Measurements from ENCODE around the gene FAM89A. TPM values are rescaled to one million over a fixed set of nuclear protein-coding genes. Genes with fewer than 3 reads are reported as not detected.
"Not testable (repeated sequence)": the region's sequence is repeated elsewhere in the genome, so short reads cannot be mapped to it uniquely, and the experiment has no call there.

FAM89A gene
- total RNA-seq, 1 donor from 2014 or later: 17.6 TPM

DNA sequence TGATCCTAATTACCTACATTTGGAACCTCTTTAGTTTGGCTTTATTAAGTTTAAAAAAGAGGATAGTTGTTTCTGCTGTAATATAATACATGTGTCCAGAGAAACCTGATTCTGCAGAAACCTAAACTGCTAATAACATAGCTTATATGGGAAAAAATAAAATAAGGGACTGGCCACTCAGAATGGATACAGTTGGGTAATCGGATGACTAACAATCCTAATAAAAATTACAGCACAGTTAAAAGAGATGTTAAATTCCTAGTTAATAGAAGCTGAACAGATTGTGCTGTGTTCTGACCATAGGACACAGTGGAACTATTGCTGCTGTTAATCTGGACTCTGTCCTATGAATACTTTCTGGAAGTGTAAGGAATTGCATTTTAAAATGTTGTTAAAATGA is 45.2 kb downstream of the FAM89A start:
- no peak for DNase-seq (ENCODE audit: low read depth, low spot score)

DNA sequence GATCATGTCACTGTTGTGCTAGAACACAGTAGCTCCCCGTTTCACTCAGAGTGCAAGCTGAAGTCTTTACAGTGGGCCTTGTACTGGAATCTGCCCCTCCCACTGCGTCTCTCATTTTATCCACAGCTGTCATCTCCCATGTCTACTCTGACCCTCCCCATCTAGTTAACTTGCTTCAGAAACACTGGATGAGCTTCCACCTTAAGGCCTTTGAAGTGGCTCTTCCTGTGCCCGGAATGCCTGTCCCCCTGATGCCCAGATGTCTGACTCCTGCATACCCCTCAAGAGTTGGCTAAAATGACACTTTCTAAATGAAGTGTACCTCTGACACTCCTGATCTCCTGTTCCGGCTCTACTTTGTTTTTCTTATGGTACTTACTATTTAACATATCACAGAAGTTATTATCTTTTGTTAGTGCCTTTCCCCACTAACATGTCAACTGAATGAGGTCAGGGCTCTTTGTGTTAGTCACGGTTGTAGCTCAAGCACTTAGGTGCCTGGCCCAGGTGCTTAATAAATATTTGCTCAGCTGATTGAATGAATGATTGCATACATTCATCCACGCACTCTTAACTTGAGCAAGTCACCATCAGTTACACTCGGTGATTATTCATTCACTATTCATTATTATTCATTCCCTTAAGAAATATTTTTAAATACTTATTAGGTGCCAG is 47.8 kb downstream of the FAM89A start:
- DNase-seq (ENCODE audit: low read depth, low spot score): no peak

DNA sequence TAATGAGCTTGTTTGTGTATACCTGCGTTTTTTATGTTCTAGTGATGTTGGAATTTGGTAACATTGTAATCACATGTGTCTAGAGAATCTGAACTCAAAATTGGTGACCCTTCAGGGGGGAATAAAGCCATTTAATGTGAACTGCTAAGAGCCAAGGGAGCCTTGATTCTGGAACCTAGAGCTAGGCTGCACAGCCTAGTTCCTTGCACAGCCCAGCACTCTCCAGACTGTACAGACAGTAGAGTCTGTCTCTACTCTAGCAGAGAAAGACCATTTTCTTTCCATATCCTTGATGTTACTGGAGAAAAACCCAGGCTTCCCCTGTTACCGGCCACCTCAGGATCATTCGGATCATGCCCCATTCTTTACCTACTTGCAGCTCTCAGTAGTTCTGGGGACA is 52.6 kb downstream of the FAM89A start:
- no peak for DNase-seq (ENCODE audit: low read depth, low spot score)

DNA sequence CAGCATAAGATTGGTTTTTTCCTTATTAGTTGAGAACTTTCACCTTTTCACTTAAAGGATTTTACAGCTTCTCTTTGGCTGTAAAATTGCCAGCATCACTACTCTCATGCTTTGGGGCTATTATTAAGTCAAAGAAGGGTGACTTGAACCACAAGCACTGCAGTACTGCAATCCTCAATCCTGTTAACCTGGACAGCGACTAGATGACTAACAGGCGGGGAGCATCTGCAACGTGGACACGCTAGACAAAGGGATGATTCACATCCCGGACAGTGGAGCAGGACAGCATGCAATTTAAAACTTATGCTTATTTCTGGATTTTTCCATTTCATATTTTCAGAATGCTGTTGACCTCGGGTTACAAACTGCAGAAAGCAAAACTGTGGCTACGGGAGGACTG is 53.1 kb downstream of the FAM89A start:
- no peak for DNase-seq (ENCODE audit: low read depth, low spot score)

DNA sequence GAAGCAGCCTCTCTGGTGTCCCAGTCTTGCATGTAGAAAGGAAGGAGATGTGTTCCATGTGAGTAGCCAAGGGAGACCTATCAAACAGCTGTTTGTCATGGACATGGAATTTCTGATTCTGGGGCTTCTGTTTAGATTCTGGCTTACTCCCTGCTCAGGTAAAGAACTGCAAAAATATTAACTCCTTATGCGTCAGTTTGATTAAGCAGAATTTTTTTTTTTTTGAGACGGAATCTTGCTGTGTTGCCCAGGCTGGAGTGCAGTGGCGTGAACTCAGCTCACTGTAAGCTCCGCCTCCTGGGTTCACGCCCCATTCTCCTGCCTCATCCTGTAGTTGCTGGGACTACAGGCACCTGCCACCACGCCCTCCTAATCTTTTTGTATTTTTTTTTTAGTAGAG is 54.3 kb downstream of the FAM89A start:
- DNase-seq (ENCODE audit: low read depth, low spot score): no peak

DNA sequence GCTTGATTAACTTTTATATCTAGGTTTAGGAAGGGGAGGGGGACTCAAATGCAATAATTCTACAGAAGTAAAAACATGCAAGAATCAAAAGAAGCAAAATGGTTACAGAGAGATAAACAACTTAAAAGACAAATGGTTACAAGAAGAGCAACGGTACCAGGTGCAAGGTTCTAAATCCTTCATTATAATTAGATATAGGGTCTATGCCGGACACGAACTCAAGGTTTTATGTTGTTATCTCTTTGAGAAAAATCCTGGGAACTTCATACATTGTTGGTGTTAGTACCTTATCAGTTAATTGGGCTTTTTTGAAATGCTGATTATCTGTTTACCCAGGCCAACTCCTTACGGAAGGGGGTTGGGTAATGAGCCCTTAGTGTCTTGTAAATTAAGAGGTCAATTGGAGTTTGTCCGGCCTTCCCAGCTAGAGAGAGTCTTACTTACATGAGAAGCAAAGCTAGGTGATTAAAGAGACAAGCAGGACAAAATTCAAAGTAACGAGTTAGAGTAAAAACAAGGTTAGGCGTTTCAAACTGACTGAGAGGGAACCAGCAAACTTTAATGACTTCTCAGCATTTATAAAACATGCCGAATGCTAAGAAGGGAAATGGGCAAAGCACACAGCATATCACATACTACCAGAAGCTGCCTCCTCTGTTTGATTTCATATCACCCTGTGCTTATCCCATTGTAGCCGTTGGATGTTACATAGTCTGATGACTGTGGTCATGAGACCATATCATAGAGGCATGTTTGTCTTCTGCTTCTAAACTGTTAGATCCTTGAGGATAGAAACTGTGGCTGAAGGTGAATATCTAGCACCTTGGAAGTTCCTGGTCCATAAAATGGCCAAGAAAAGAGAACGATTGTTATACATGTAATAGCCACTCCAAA is 55.2 kb downstream of the FAM89A start:
- not testable (repeated sequence) for DNase-seq (ENCODE audit: low read depth, low spot score)

DNA sequence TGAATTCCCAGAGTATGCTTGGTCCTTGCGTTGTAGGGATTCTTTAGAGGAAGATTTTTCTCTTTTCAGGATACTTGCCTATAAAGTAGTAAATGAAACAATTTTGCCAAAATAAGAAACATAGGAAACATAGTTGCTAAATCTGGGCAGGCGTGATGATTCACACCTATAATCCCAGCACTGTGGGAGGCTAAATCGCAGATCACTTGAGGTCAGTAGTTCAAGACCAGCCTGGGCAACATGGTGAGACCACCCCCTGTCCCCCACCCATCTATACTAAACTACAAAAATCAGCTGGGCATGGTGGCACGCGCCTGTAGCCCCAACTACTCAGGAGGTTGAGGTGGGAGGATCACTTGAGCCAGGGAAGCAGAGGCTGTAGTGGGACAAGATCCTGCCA is 56.2 kb downstream of the FAM89A start:
- no peak for DNase-seq (ENCODE audit: low read depth, low spot score)

DNA sequence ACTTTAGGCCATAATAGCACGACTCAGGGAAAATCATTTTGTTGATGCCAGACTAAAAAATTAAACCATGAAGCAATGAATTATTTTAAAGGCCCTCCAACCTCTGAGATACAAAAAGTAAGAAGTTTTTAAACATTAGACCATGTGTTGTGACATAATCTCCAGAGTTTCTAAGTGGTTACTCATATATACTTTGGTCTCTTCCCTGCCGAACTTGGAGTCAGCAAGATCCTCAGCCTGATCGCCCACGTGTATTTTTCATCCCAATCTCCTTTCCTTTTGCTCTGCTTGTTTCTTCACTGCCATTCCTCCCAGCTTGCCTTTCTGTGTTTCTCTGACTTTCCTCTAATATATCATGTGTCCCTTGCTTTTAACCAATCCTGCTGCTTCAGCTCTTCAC is 57.4 kb downstream of the FAM89A start:
- no peak for DNase-seq (ENCODE audit: low read depth, low spot score)

DNA sequence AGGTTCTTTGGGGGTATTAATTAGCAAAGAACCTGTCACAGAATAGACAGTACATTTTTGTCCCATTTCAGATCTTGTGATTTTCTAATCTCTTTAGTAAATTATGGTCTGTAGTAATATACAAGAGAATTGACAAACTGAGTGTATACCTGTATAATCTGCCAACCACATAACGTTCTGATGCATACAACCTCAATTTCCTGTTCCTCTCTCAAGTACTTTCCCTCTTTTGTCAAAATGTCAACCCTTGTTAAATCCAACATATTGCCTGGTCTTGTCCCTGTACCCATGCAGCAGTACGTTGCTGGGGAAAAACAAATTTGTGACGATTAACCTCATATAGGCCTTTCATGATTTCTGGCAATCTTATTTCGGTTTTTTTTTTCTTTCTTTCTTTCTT is 60.1 kb downstream of the FAM89A start:
- no peak for DNase-seq (ENCODE audit: low read depth, low spot score)

DNA sequence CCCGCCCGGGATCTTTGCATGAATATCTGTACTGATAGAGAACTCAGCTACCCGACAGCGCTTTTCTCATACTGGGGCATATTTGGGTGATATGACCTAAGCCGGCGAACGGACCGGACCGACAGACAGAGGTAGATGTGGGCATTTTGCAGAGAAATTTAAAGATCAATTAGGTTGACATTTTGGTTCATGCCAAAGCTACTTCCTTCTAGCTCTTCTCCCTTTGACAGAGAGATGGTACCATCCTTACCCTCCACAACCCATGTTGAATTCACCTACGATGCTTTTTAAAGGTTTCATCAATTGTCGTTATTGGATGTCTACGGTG is 60.7 kb downstream of the FAM89A start:
- DNase-seq (ENCODE audit: low read depth, low spot score): no peak

DNA sequence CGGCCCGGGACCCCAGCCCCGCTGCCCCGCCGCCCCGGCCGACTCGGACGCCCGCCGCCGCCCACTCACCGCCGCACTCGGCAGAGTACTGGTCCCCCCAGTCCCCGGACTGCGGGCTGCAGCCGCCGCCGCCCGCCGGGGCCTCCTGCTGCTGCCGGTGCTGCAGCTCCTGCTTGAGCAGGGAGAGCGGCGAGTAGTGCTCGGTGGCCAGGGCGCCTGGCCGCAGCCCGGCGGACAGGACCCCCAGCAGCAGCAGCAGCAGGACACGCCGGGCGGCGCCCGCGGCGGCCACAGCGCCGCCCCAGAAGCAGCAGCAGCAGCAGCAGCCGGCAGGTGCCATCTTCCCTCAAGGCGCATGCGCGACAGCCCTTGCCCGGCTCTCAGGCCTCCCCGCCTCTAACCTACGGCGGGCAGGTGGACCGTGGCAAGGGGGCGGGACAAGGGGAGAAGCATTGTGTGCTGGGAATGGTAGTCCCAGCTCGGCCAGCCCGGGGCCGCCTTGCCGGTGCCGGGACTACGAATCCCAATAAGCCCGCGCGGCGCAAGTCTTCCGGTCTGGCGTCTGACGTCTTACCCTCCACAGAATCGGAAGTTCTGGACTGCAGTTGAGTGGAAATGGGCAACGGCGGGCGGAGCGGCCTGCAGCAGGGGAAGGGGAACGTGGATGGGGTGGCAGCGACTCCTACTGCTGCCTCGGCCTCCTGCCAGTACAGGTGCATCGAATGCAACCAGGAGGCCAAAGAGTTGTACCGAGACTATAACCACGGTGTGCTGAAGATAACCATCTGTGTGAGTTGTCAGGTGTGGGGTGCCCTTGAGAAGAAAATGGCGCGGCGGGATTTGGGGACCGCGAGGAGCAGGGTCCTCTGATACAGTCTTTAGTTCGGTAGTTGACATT is 61.3 kb downstream of the FAM89A start, which contains the start of the genes ARV1 and TTC13:
TSS of gene ARV1 (plus strand) at position 604 of the 898 bp plus-strand sequence. CDS start at position 616, 12 bp downstream.
TSS of gene TTC13 (minus strand) at position 371 of the 898 bp plus-strand sequence. CDS start at position 340, 31 bp downstream.
- DNase-seq (ENCODE audit: low read depth, low spot score): peak; percentile 96

DNA sequence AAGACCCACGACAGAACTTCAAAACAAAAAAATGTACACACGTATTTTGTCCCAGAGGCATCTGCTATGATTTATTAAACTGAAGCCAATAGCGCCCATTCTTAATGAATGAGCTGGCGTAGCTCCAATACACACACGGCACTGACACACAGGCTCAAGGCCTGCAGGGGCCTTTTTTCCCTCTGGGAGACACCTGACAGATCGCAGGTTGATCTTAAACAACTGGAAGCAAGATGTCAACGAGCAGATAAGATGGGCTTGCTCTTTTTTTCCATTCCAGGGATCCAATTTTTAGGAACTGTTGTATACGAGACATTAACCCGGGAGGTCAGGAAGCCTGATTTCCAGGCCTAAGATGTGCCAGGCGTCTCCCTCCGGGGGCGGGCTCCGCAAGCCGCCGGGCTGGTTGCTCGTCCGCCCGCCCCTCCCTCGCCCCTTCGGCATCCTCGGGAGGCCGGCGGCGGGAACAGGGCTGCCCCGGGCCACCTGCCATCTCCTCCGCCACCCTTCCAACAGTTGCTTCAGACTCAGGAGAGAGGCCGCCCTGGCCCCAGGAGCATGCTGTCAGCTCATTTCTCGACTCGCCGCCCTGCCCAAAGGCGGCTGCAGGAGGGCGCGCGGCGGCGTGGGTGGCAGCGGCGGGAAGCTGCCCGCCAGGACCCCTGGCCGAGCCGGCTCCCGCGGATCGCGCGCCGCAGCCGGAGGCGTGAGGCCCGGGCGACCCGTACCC is 62.1 kb downstream of the FAM89A start:
- DNase-seq (ENCODE audit: low read depth, low spot score): peak; percentile 19

DNA sequence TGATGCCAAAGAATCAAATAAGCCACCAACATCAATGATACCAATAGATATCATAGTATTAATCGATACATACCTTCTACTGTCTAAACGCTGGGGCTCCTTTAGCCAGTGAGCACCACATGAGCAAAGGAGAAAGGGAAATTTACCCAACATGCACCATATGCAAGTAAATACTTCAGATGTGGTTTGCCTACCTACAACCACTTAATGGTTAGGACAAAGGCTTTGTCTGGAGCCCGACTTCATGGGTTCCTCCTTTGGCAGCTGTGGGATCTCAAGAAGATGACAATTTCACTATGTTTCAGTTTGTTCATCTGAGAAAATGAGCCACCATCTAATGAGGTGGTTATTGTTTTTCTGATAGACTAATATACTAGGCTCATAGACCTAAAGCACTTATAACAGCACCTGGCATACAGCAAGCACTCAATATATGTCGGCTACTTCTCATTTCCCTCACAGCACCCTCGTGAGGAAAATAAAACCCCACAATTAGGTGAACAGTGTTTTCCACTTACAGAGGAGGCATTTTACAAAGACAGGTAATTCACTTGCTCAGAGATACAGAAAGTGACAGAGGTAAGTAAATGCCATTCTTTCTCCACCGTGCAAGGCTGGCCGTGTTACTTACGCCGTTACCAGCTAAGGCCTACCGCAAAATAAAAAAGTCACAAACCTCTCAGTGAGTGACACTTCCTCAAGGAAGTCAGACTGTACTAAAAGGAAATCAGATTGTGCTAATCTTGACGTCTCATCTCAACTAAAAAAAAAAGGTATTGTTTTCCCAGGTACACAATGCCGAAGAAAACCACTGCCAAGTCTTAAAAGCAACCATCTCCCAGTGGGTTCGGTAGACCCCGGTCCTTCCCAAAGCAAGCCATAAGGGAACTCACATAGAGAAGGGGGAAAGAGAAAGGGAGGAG is 63.0 kb downstream of the FAM89A start:
- no peak for DNase-seq (ENCODE audit: low read depth, low spot score)

DNA sequence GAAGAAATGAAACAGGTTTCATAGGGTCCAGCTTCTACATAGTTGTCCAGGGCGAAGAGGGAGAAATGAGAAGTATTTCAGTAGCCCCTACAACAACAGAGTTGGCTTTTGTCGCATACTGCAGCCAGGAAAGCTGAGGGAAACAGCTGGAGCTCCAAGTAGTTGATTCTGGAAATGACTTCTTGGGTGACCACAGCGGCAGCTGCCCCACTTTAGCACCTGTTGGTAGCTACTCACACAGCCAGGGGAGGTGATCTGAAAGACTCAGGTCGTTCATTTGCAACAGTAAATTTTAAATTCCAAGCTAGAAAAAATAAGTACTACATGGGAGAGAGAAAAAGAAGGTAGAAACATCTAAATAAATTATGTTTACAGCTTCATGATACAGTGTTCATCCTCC is 63.7 kb downstream of the FAM89A start:
- no peak for DNase-seq (ENCODE audit: low read depth, low spot score)

DNA sequence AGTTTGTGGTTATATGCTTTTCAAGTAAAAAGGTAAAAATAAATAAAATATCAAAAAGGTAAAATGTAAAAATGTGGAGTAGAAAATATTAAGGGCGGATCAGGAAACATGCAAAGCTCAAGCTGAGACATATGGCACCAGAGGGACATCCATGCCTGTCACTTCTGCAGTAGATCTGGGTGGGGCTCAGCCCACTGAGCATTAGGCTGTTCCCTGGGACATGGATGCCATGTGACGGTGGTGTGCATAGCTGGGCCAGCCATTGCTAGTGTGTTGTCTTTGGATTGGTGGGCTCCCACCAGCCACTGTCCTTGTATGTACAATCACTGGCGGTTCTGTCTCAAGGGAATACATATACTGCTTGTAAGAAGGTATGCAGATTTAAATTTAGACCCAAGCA is 64.4 kb downstream of the FAM89A start:
- no peak for DNase-seq (ENCODE audit: low read depth, low spot score)

DNA sequence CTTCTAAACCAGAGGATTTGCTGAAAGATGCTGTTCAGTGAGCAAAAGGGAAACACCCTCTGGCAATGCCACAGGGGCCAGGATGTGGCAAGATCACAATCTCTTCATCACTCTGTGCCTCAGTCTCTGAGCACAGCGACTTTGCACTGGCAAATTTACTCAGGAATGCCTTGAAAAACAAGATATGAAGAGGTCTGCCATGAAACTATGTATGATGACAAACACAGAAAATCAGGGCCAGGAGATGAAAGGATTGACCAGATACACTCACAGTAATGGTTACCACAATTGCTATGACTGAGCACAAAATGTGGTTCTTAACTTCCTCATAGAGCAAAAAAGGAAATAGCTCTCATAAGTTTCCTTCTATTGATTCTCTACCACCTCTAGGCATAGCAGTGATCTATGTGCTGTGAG is 67.2 kb downstream of the FAM89A start:
- DNase-seq (ENCODE audit: low read depth, low spot score): no peak

DNA sequence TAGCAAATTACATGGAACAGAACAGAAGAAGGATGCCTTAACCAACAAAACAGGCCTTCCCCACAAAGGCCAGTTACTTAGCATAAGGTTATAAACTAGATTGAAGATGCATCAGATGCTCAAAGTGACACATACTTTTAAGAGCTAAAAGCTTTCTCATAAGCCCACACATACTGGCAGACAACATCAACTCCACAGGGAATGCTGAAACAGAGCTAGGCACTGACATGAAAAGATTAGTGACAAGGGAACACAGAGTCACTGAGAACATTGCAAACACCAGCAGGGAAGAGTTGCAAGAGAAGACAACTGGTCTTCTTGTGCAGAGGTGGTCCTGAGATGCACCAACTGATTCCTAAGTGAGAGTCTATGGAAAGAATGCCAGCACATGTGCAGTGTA is 68.3 kb downstream of the FAM89A start:
- no peak for DNase-seq (ENCODE audit: low read depth, low spot score)

DNA sequence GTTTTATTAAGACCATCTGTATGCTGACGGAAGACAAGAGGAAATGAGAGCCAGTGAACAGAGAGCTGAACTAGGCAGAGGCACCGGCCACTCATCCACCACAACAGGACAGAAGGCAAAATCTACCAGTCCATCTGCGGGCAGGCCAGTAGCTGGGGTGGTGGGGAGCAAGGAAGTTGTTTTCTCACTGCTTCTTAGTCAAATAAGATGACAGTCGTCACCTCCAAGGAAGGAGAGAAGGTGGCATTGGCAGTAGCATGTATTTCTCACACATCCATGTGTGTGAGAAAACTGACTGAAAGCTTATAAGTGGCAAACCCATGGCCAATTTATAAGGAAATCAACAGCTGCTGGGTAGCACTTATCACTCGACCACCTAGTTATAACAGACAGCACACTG is 69.6 kb downstream of the FAM89A start:
- no peak for DNase-seq (ENCODE audit: low read depth, low spot score)
